HG03575 (cell line): ENCODE data around the gene STK40.

Experiments used
- ATAC-seq: cut with Tn5 transposase; IDR thresholded peaks from one replicate; pipeline ENCODE4 v1.9.1; 2021; ENCODE audit not compliant: unreplicated experiment, insufficient number of reproducible peaks, low FRiP score; ENCODE audit errors: extremely low read depth

Gene STK40

GRCh38 chr1:36350659-36351226, 35.0 kb downstream of the STK40 start:
- no peak for ATAC-seq

GRCh38 chr1:36349839-36350238, 35.9 kb downstream of the STK40 start:
- no peak for ATAC-seq

GRCh38 chr1:36349241-36349671, 36.5 kb downstream of the STK40 start:
- ATAC-seq: no peak

GRCh38 chr1:36346741-36347370, 38.9 kb downstream of the STK40 start:
- no peak for ATAC-seq

GRCh38 chr1:36345353-36345752, 40.4 kb downstream of the STK40 start:
- ATAC-seq: no peak

GRCh38 chr1:36344395-36344680, 41.4 kb downstream of the STK40 start:
- no peak for ATAC-seq

GRCh38 chr1:36343651-36344394, 41.9 kb downstream of the STK40 start:
- no peak for ATAC-seq

GRCh38 chr1:36342426-36343185, 43.1 kb downstream of the STK40 start:
- ATAC-seq: no peak

- no peak for ATAC-seq
Observed at GRCh38 chr1:36341626-36342320, 44.0 kb downstream of the STK40 start.

- ATAC-seq: no peak
Observed at GRCh38 chr1:36339615-36340014, 46.1 kb downstream of the STK40 start.

GRCh38 chr1:36339215-36339614, 46.5 kb downstream of the STK40 start:
- no peak for ATAC-seq

- ATAC-seq: no peak
Observed at GRCh38 chr1:36337830-36338229, 47.9 kb downstream of the STK40 start.

GRCh38 chr1:36330940-36331339, 54.8 kb downstream of the STK40 start:
- ATAC-seq: no peak

GRCh38 chr1:36329817-36330216, 55.9 kb downstream of the STK40 start:
- ATAC-seq: no peak

- no peak for ATAC-seq
Observed at GRCh38 chr1:36328713-36329112, 57.0 kb downstream of the STK40 start.

- ATAC-seq: no peak
Observed at GRCh38 chr1:36328088-36328480, 57.6 kb downstream of the STK40 start.

- ATAC-seq: no peak
Observed at GRCh38 chr1:36327421-36328087, 58.2 kb downstream of the STK40 start.

GRCh38 chr1:36326499-36326898, 59.2 kb downstream of the STK40 start:
- ATAC-seq: no peak

GRCh38 chr1:36324353-36324703, 61.4 kb downstream of the STK40 start:
- ATAC-seq: no peak
